Right renal cortex interstitium (tissue), 3 donors: ENCODE data around the gene SNX7. TPM values are rescaled to one million over a fixed set of nuclear protein-coding genes. Genes with fewer than 3 reads are reported as not detected.

Experiments used
- DNase-seq, 3 donors: peaks; one replicate each; pipeline ENCODE4 v3.0.0-alpha.2; 2013; ENCODE audit warnings: low read depth in 3 of 3, low spot score in 2 of 3
- polyA plus RNA-seq, 3 donors: library from polyadenylated mRNA; unstranded; fragments of 120-200 nt; gene quantifications; one replicate each; pipeline ENCODE4 v1.2.1, GENCODE V29; 2013; ENCODE audit not compliant: insufficient read length in 3 of 3

The SNX7 gene
- polyA plus RNA-seq, 3 donors = 35.6 to 48.5 (median 48.3) TPM

- no peak for DNase-seq
Observed at GRCh38 chr1:98696077-98696476, 34.6 kb downstream of the SNX7 start.

- no peak for DNase-seq
Observed at GRCh38 chr1:98697781-98698180, 36.3 kb downstream of the SNX7 start.

GRCh38 chr1:98698625-98699024, 37.1 kb downstream of the SNX7 start:
- no peak for DNase-seq

GRCh38 chr1:98700228-98700627, 38.7 kb downstream of the SNX7 start:
- DNase-seq = no peak

- no peak for DNase-seq
Observed at GRCh38 chr1:98702976-98703375, 41.5 kb downstream of the SNX7 start.

- no peak for DNase-seq
Observed at GRCh38 chr1:98704474-98704873, 43.0 kb downstream of the SNX7 start.

- DNase-seq = no peak
Observed at GRCh38 chr1:98704971-98705370, 43.5 kb downstream of the SNX7 start.

- DNase-seq = no peak
Observed at GRCh38 chr1:98705591-98705990, 44.1 kb downstream of the SNX7 start.

- no peak for DNase-seq
Observed at GRCh38 chr1:98706173-98706843, 44.8 kb downstream of the SNX7 start.

GRCh38 chr1:98707556-98707955, 46.0 kb downstream of the SNX7 start:
- no peak for DNase-seq

GRCh38 chr1:98709906-98710305, 48.4 kb downstream of the SNX7 start:
- no peak for DNase-seq

- no peak for DNase-seq
Observed at GRCh38 chr1:98723574-98723973, 62.1 kb downstream of the SNX7 start.

- peak in 2 of 3 donors; percentile 27 to 46 for DNase-seq
Observed at GRCh38 chr1:98732985-98733781, 71.7 kb downstream of the SNX7 start.

GRCh38 chr1:98733782-98734112, 72.2 kb downstream of the SNX7 start:
- no peak for DNase-seq

- no peak for DNase-seq
Observed at GRCh38 chr1:98735756-98736155, 74.2 kb downstream of the SNX7 start.

- DNase-seq = no peak
Observed at GRCh38 chr1:98737835-98738234, 76.3 kb downstream of the SNX7 start.

GRCh38 chr1:98739762-98740161, 78.2 kb downstream of the SNX7 start:
- DNase-seq = no peak

- DNase-seq = no peak
Observed at GRCh38 chr1:98741164-98741563, 79.6 kb downstream of the SNX7 start.

- DNase-seq = no peak
Observed at GRCh38 chr1:98749152-98749756, 87.7 kb downstream of the SNX7 start.

GRCh38 chr1:98754176-98754575, 92.7 kb downstream of the SNX7 start:
- DNase-seq = no peak

GRCh38 chr1:98761219-98761865, 99.8 kb downstream of the SNX7 start:
- no peak for DNase-seq
